OCI-LY1 (cell line): Measurements from ENCODE around the gene IRF1.

Experiments
- H2AFZ ChIP-seq: fragments of 200-600 bp; sonication (generic), shearing (Covaris generic); 2 replicates; pipeline ENCODE4 v1.6.0; 2014; ENCODE audit warnings: antibody characterized with exemption, mild to moderate bottlenecking, low read length
- H3F3A ChIP-seq: fragments of 200-600 bp; sonication (generic), shearing (Covaris generic); 2 replicates; pipeline ENCODE4 v1.6.0; 2014; ENCODE audit warnings: mild to moderate bottlenecking, antibody characterized with exemption, low read length, moderate library complexity; ENCODE audit not compliant: insufficient read depth
- H3K27ac ChIP-seq: fragments of 200-600 bp; sonication (generic); 2 replicates; pipeline ENCODE4 v1.5.1; 2014; ENCODE audit warnings: low read length, mixed run types, mild to moderate bottlenecking, low read depth; ENCODE audit not compliant: poor library complexity, severe bottlenecking
- H3K27me3 ChIP-seq: fragments of 200-600 bp; sonication (generic); 2 replicates; pipeline ENCODE4 v1.6.0; 2014; ENCODE audit warnings: antibody characterized with exemption, mild to moderate bottlenecking, low read length, moderate library complexity; ENCODE audit not compliant: insufficient read depth
- H3K36me3 ChIP-seq: fragments of 200-600 bp; sonication (generic); 2 replicates; pipeline ENCODE4 v1.6.1; 2014; ENCODE audit warnings: mild to moderate bottlenecking, antibody characterized with exemption, low read length, moderate library complexity, mixed read lengths; ENCODE audit not compliant: insufficient read depth
- H3K4me1 ChIP-seq: fragments of 200-600 bp; sonication (generic); 2 replicates; pipeline ENCODE4 v1.5.1; 2014; ENCODE audit warnings: mild to moderate bottlenecking, low read length, moderate library complexity; ENCODE audit not compliant: insufficient read depth, severe bottlenecking
- H3K4me2 ChIP-seq: fragments of 200-600 bp; sonication (generic), shearing (Covaris generic); 2 replicates; pipeline ENCODE4 v1.6.1; 2014; ENCODE audit warnings: low read length
- H3K4me3 ChIP-seq: fragments of 200-600 bp; sonication (generic); 2 replicates; pipeline ENCODE4 v1.5.1; 2014; ENCODE audit warnings: low read length, low read depth, mild to moderate bottlenecking, mixed read lengths; ENCODE audit not compliant: poor library complexity, severe bottlenecking
- H3K79me2 ChIP-seq: fragments of 200-600 bp; shearing (Covaris generic); 2 replicates; pipeline ENCODE4 v1.6.1; 2016; ENCODE audit warnings: mixed run types, low read length, mixed read lengths; ENCODE audit not compliant: insufficient read depth
- H3K9ac ChIP-seq: fragments of 200-600 bp; sonication (generic), shearing (Covaris generic); 2 replicates; pipeline ENCODE4 v1.6.1; 2014; ENCODE audit warnings: mild to moderate bottlenecking, low read length, mixed read lengths
- H3K9me2 ChIP-seq: fragments of 200-600 bp; sonication (generic), shearing (Covaris generic); 2 replicates; pipeline ENCODE4 v1.6.1; 2014; ENCODE audit warnings: low read depth, mild to moderate bottlenecking, low read length, mixed read lengths
- H3K9me3 ChIP-seq: fragments of 200-600 bp; shearing (Covaris generic); 2 replicates; pipeline ENCODE4 v1.6.1; 2014; ENCODE audit warnings: low read length, mixed read lengths
- H4K20me1 ChIP-seq: fragments of 200-600 bp; sonication (generic), shearing (Covaris generic); 2 replicates; pipeline ENCODE4 v1.6.0; 2016; ENCODE audit warnings: mild to moderate bottlenecking, low read length; ENCODE audit not compliant: insufficient read depth
- EZH2 ChIP-seq: fragments of 200-600 bp; sonication (generic), shearing (Covaris generic); IDR thresholded peaks from 2 replicates; pipeline ENCODE4 v1.8.0; 2017; ENCODE audit warnings: borderline replicate concordance, mixed run types, mild to moderate bottlenecking, antibody characterized with exemption, low read length, moderate library complexity, mixed read lengths
- TF ChIP-seq, protein P1 (sequence below): fragments of 200-600 bp; sonication (generic), shearing (Covaris generic); IDR thresholded peaks from 2 replicates; pipeline ENCODE4 v1.5.1; 2017; ENCODE audit warnings: mild to moderate bottlenecking, antibody characterized with exemption, low read length, moderate library complexity, mixed read lengths

Gene IRF1

DNA sequence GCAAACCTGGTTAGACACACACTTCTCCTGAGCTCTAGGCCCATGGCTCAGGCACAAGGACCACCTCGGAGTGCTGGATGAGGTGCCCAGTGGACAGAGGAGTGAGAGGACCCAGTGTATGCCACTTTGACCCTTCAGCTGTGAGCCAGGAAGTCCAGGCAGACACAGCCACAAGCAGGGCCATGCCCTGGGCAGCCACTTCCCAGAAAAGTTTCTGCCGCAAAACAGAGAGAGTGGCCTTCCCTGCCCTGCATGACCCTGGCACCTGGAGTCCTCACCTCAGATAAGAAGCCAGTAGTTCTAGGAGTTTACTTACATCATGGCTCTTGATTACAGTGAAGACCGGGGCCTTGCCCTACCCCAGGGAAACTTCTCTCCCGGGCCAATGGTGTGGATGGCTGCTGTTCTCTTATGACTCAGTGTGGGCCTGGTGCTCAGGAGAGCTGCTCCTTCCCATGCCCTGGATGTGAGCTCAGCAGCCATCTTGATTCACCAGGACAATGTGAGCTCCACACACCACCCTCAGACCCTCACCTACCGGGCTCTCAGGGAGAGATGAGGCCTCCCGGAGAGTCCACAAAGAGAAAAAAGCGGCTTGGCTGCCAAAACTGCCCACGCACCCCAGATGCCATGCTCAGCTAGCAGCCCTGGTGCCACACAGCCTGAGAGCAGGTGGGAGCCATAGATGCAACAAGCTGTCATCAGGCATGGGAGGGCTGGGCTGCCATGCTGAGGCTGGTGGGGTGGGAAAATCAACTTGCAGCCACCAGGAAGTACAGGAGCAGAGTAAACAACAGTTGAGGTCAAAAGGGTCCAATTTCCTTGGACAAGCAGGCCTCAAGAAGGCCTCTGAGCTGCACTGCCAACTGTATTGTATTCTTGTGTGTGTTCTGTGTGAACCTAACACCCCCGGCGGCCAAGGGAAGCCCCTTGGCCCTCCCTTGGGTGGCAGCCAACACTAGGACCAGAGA is 11.7 kb upstream of the IRF1 start:
- Histone ChIP-seq H3F3A (peaks cover 6% of the 10 kb centered on the region; the same call in 1 of the 2 replicates), H3K27ac (no peak overlapping the region), H3K79me2 (no peaks in the 10 kb centered on the region), H3K4me2 (no peak overlapping the region), H3K36me3 (no peaks in the 10 kb centered on the region), H4K20me1 (no peaks in the 10 kb centered on the region), H3K9ac (no peak overlapping the region), H3K9me2 (no peaks in the 10 kb centered on the region), H3K4me3 (no peak overlapping the region), H3K4me1 (peaks cover 5% of the 10 kb centered on the region), H2AFZ (no peak overlapping the region), H3K9me3 (no peaks in the 10 kb centered on the region), H3K27me3 (no peaks in the 10 kb centered on the region)
- TF ChIP-seq, protein P1, sequence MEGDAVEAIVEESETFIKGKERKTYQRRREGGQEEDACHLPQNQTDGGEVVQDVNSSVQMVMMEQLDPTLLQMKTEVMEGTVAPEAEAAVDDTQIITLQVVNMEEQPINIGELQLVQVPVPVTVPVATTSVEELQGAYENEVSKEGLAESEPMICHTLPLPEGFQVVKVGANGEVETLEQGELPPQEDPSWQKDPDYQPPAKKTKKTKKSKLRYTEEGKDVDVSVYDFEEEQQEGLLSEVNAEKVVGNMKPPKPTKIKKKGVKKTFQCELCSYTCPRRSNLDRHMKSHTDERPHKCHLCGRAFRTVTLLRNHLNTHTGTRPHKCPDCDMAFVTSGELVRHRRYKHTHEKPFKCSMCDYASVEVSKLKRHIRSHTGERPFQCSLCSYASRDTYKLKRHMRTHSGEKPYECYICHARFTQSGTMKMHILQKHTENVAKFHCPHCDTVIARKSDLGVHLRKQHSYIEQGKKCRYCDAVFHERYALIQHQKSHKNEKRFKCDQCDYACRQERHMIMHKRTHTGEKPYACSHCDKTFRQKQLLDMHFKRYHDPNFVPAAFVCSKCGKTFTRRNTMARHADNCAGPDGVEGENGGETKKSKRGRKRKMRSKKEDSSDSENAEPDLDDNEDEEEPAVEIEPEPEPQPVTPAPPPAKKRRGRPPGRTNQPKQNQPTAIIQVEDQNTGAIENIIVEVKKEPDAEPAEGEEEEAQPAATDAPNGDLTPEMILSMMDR: no peak
- no peak for TF ChIP-seq EZH2

DNA sequence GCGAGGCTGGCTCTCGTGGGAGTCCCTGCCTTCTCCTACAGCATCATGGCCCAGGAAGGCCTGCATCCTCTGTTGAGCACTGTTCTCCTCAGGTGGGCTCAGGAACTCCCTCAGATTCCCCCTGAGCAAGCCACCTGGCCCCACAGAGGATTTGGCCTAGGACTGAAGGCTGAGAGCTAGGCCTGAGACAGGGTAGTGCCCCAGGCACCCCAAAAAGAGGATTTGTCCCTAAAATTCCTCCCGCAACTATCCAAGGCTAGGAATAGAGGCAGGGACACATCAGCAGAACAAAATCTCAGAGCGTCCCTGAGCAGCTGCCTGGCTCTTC is 11.0 kb upstream of the IRF1 start:
- Histone ChIP-seq H3F3A (peaks cover 6% of the 10 kb centered on the region; the same call in 1 of the 2 replicates), H3K4me2 (no peak overlapping the region), H3K9me3 (no peaks in the 10 kb centered on the region), H3K9ac (no peak overlapping the region), H3K9me2 (no peaks in the 10 kb centered on the region), H3K4me1 (peaks cover 6% of the 10 kb centered on the region), H3K27ac (no peak overlapping the region), H3K27me3 (no peaks in the 10 kb centered on the region), H3K79me2 (no peaks in the 10 kb centered on the region), H2AFZ (0 out of 2 replicates have a peak overlapping the region, but pooled peaks have one; percentile 22), H3K36me3 (no peaks in the 10 kb centered on the region), H3K4me3 (no peak overlapping the region), H4K20me1 (no peaks in the 10 kb centered on the region)
- no peak for TF ChIP-seq EZH2
- TF ChIP-seq, protein P1: no peak

- no peak overlapping the region for H3K27ac ChIP-seq
Observed at GRCh38 chr5:132500931-132501628, 10.5 kb upstream of the IRF1 start.

More at GRCh38 chr5:132500931-132501628, 10.5 kb upstream of the IRF1 start:
- Histone ChIP-seq H3K27me3 (no peaks in the 10 kb centered on the region), H3F3A (peaks cover 6% of the 10 kb centered on the region; the same call in 1 of the 2 replicates), H3K9me2 (no peaks in the 10 kb centered on the region), H3K4me1 (peaks cover 8% of the 10 kb centered on the region), H4K20me1 (no peaks in the 10 kb centered on the region), H3K79me2 (no peaks in the 10 kb centered on the region), H3K4me2 (peak overlapping the region; percentile 3; the same call in 1 of the 2 replicates), H3K9ac (no peak overlapping the region), H3K4me3 (no peak overlapping the region), H2AFZ (0 out of 2 replicates have a peak overlapping the region, but pooled peaks have one; percentile 22), H3K36me3 (no peaks in the 10 kb centered on the region), H3K9me3 (no peaks in the 10 kb centered on the region)
- TF ChIP-seq EZH2: no peak
- TF ChIP-seq, protein P1: peak; percentile 94
